ENCODE data around the gene FXYD6. TPM values are rescaled to one million over a fixed set of nuclear protein-coding genes. Genes with fewer than 3 reads are reported as not detected.

Gene FXYD6
- polyA plus RNA-seq, 1 of the 3 experiments (the other 2 are of a cell fraction) = 1.4 TPM

- TF ChIP-seq MXI1 (IDR thresholded peaks at IDR 0.05; ENCODE audit: low read depth, low read length) (peak; percentile 65; the same call in 1 of the 2 replicates), USF2 (IDR thresholded peaks at IDR 0.05; ENCODE audit: borderline replicate concordance, low read depth, low read length) (no peak), NFIC (IDR thresholded peaks at IDR 0.05; ENCODE audit: borderline replicate concordance) (no peak), FOXJ3 (CRISPR knock-in tag; IDR thresholded peaks at IDR 0.05) (no peak), PBX3 (IDR thresholded peaks at IDR 0.05) (no peak), RAD21 (IDR thresholded peaks at IDR 0.05; ENCODE audit: low read length) (no peak), CTCF (IDR thresholded peaks at IDR 0.05) (no peak), FOXM1 (IDR thresholded peaks at IDR 0.05; ENCODE audit: low read depth) (no peak), GATA2 (CRISPR knock-in tag; IDR thresholded peaks at IDR 0.05) (peak; percentile 90), RCOR1 (IDR thresholded peaks at IDR 0.05; ENCODE audit: low read length) (peak; percentile 46), EP300 (IDR thresholded peaks at IDR 0.05; ENCODE audit: borderline replicate concordance in 1 of 2, low read depth in 1 of 2, low read length in 1 of 2) (peak in 1 of 2 experiments; percentile 79; a peak in 1 of 4 replicates), RXRA (IDR thresholded peaks at IDR 0.05; ENCODE audit: borderline replicate concordance, low read depth) (no peak)
- Histone ChIP-seq H3K4me2 (no peak overlapping the region), H3K9me3 (no peaks in the 10 kb centered on the region), H3K36me3 (replicated peaks in 1 of 2; ENCODE audit: control insufficient read depth in 1 of 2, insufficient read depth in 2 of 2, low read length in 1 of 2) (no peaks in the 10 kb centered on the region), H4K20me1 (ENCODE audit: insufficient read depth) (no peaks in the 10 kb centered on the region), H3K27ac (ENCODE audit: low read depth in 2 of 2, low read length in 1 of 2) (peak overlapping the region in 1 of 2 experiments; percentile 43; a peak in 1 of 4 replicates), H3K27me3 (ENCODE audit: insufficient read depth) (peaks cover 6% of the 10 kb centered on the region; the same call in 1 of the 2 replicates), H3K9ac (no peak overlapping the region), H3K4me3 (ENCODE audit: low read depth in 2 of 2, low read length in 1 of 2) (no peak overlapping the region), H3K9me2 (no peaks in the 10 kb centered on the region), H3F3A (replicated peaks; ENCODE audit: insufficient read depth) (no peaks in the 10 kb centered on the region), H3K79me2 (ENCODE audit: insufficient read depth) (no peaks in the 10 kb centered on the region), H2AFZ (ENCODE audit: low read depth) (no peak overlapping the region), H3K4me1 (ENCODE audit: control insufficient read depth in 1 of 2, insufficient read depth in 2 of 2, low read depth in 1 of 2, low read length in 1 of 2) (peaks cover 5 to 24% of the 10 kb centered on the region in 2 experiments; a peak in 2 of 4 replicates)
- ChIA-PET CTCF (interaction anchor here (0.7 to 6.1 kb wide), 12 partner anchors 9 to 262 kb away, joined by 3 to 36 read pairs (median 4); partner anchors contain the start of gene FXYD6), POLR2A (no interaction called here)
- WGBS (ENCODE audit: low lambda C conversion rate) = 51% methylated on average over 3 of the region's 4 CpGs
- DNase-seq = peak; percentile 83
Observed at GRCh38 chr11:117908959-117909610, 32.6 kb upstream of the FXYD6 start.
